Activated T-helper 2 cell treated with anti-CD3 and anti-CD28 coated beads, Interferon-gamma antibody, Interleukin-2, Interleukin-4, amounts not matched to agents 10 μg/mL and 5 μg/mL and 100 μg/mL, durations not matched to agents 14 hours and 24 hours and 36 hours (primary cell): ENCODE data around the gene OR10K1. TPM values are rescaled to one million over a fixed set of nuclear protein-coding genes. Genes with fewer than 3 reads are reported as not detected.

Experiments
- DNase-seq: peaks from one replicate; pipeline ENCODE4 v3.0.0; 2021; ENCODE audit warnings: low spot score
- H3K27ac Mint-ChIP-seq: one replicate; pipeline ENCODE4 v1.8.0; 2021; ENCODE audit warnings: mixed read lengths
- H3K27me3 Mint-ChIP-seq: one replicate; pipeline ENCODE4 v1.8.0; 2021; ENCODE audit warnings: low read depth, mixed read lengths
- H3K36me3 Mint-ChIP-seq: one replicate; pipeline ENCODE4 v1.8.0; 2021; ENCODE audit warnings: low read depth, mixed read lengths
- H3K4me1 Mint-ChIP-seq: one replicate; pipeline ENCODE4 v1.8.0; 2021; ENCODE audit warnings: low read depth, mixed read lengths
- H3K4me3 Mint-ChIP-seq: one replicate; pipeline ENCODE4 v1.8.0; 2021; ENCODE audit warnings: low read depth, mild to moderate bottlenecking, moderate library complexity, mixed read lengths
- H3K9me3 Mint-ChIP-seq: one replicate; pipeline ENCODE4 v1.8.0; 2021; ENCODE audit warnings: mixed read lengths
- intact Hi-C: fragments of 100-400 bp; cut with micrococcal nuclease; formaldehyde crosslinking; loops from one replicate; pipeline ENCODE4 v1.15.1; 2023
- total RNA-seq: library from RNA; stranded (reverse); gene quantifications from 2 replicates; pipeline ENCODE4 v1.2.3, GENCODE V29; 2022

OR10K1 gene
- total RNA-seq, 1 donor from 2014 or later = not detected

DNA sequence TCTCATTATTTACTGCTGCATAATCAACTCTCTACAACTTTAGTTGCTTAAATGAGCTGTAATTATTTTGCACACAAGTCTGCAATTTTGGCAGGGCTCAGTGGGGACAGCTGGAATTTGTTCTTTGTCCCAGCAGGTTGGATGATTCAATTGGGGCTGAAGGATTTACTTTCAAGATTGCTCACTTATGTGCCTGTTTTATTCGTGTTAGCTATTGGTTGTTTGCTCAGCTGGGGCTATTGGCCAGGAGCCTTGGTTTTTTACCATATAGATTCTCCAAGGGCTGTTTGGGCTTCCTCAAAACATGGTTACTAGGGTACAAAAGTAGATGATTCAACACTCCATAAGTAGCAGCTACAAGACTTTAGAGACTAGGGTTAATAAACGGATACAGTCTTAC lies 23.8 kb downstream of the OR10K1 start:
- no peak overlapping the region for H3K27ac Mint-ChIP-seq
- H3K4me3 Mint-ChIP-seq = no peak overlapping the region
- H3K27me3 Mint-ChIP-seq = peaks cover 6% of the 10 kb centered on the region
- DNase-seq = no peak
- no peaks in the 10 kb centered on the region for H3K9me3 Mint-ChIP-seq
- H3K36me3 Mint-ChIP-seq = no peaks in the 10 kb centered on the region
- H3K4me1 Mint-ChIP-seq = no peaks in the 10 kb centered on the region
- intact Hi-C loops = no loop called here

DNA sequence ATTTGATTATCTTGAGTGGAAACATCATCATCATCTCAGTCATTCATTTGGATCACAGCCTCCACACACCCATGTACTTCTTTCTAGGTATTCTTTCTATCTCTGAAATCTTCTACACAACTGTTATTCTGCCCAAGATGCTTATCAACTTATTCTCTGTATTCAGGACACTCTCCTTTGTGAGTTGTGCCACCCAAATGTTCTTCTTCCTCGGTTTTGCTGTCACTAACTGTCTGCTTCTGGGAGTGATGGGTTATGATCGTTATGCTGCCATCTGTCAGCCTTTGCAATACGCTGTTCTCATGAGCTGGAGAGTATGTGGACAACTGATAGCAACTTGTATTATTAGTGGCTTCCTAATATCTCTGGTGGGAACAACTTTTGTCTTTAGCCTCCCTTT lies 29.7 kb downstream of the OR10K1 start:
- no peaks in the 10 kb centered on the region for H3K4me1 Mint-ChIP-seq
- no peaks in the 10 kb centered on the region for H3K36me3 Mint-ChIP-seq
- no peaks in the 10 kb centered on the region for H3K9me3 Mint-ChIP-seq

DNA sequence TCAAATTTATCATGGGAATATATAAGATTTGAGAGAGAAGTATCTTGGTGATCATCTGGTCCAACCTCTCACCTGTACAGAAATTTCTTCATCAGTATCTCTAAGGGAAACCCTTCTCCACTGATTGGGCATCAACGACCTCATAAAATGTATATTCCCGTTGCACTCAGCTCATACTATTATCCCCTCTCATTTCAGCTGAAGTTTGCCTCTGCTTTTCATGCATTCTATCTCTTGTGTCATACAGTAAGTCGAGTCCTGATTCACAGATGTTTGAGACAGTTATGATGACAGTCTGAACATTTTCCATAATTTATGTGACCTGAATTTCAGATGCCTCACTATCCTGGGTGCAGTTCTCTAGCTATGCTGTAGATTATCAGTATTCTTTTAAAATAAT lies 31.4 kb downstream of the OR10K1 start:
- Mint-ChIP-seq H3K36me3 (no peaks in the 10 kb centered on the region), H3K27ac (no peak overlapping the region), H3K27me3 (peaks cover 11% of the 10 kb centered on the region), H3K4me3 (no peak overlapping the region), H3K4me1 (no peaks in the 10 kb centered on the region), H3K9me3 (no peaks in the 10 kb centered on the region)
- intact Hi-C loops = loop anchor here (10.0 kb wide), 1 partner anchor 288 kb away; no protein-coding TSS in a partner anchor
- no peak for DNase-seq

More for the DNA sequence above, 29.7 kb downstream of the OR10K1 start:
- intact Hi-C loops = loop anchor here (10.0 kb wide), 1 partner anchor 287 kb away; no protein-coding TSS in a partner anchor
- DNase-seq = no peak
- Mint-ChIP-seq H3K4me3 (no peak overlapping the region), H3K27me3 (peaks cover 14% of the 10 kb centered on the region), H3K27ac (no peak overlapping the region)

DNA sequence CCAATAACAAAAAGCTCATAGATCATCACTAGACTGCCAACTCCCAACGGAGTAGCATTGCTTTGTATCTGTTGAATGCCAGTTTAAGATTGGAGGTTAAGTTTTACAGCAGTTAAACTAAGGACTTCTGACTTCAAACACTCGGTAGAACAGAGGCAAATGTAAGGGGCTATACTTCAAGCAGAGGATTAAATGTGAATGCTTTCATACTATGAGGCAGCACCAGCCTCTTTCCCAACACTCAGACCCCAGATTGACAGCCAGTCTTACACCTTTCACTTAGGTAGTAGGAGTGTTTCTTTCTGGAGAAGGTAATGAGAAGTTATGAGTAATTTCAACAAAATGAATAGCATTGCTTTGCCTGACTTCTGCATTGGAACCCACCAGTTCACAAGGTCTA lies 33.2 kb downstream of the OR10K1 start:
- H3K4me1 Mint-ChIP-seq = no peaks in the 10 kb centered on the region
- no peaks in the 10 kb centered on the region for H3K9me3 Mint-ChIP-seq
- peaks cover 11% of the 10 kb centered on the region for H3K27me3 Mint-ChIP-seq
- intact Hi-C loops = loop anchor here (10.0 kb wide), 1 partner anchor 290 kb away; no protein-coding TSS in a partner anchor
- H3K27ac Mint-ChIP-seq = no peak overlapping the region
- H3K36me3 Mint-ChIP-seq = no peaks in the 10 kb centered on the region
- no peak overlapping the region for H3K4me3 Mint-ChIP-seq
- no peak for DNase-seq

DNA sequence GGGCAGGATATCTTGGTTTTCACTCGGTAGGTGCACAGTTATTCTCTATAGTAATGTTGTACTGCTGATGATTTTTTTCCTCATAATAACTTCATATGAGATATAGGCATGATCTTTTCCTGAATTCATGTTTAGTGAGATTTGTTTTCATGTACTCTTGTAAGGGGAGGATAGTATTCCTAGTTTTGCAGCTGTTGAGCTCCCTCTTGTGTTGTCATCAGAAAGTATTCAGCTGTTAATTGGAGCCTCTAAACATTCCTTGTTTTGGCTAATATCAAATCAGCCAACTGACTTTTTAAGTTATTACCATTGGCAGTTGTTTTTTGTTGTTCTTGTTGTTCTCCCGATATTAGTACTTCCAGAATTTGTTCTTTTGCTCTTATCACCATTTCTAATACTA lies 34.7 kb downstream of the OR10K1 start:
- no peaks in the 10 kb centered on the region for H3K36me3 Mint-ChIP-seq
- intact Hi-C loops = loop anchor here (10.0 kb wide), 1 partner anchor 292 kb away; no protein-coding TSS in a partner anchor
- no peak for DNase-seq
- H3K27ac Mint-ChIP-seq = no peak overlapping the region
- no peak overlapping the region for H3K4me3 Mint-ChIP-seq
- no peaks in the 10 kb centered on the region for H3K4me1 Mint-ChIP-seq
- H3K27me3 Mint-ChIP-seq = peaks cover 11% of the 10 kb centered on the region
- H3K9me3 Mint-ChIP-seq = no peaks in the 10 kb centered on the region

DNA sequence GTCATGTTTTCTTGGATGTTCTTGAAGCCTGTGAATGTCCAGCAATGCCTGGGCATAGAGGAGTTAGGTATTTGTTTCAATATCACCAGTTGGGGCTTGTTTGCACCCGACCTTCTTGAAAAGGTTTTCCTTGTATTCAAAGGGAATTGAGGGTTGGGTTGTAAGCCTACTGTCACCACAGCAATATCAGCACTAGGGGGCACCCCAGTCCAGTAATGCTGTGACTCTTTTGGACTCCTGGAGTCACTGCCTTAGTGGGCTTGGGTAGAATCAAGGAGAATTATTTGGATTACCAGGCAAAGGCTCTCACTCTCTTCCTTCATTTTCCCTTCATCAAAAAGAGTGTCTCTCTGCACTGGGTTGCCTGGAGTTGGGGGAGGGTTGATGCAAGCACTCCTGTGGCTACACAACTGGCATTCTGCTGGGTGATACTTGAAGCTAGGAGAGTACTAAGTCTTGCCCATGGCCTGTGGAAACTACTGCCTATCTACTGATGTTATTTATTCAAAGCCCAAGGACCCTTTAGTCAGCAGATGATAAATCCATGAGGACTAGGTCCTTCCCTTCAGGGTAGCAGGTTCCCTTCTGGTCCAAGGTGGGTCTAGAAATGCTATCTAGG lies 44.8 kb downstream of the OR10K1 start:
- intact Hi-C loops = loop anchor here (1.0 kb wide), 1 partner anchor 492 kb away; no protein-coding TSS in a partner anchor
- no peaks in the 10 kb centered on the region for H3K9me3 Mint-ChIP-seq
- peak; percentile 17 for DNase-seq
- H3K4me1 Mint-ChIP-seq = no peaks in the 10 kb centered on the region
- H3K4me3 Mint-ChIP-seq = no peak overlapping the region
- peaks cover 35% of the 10 kb centered on the region for H3K27me3 Mint-ChIP-seq
- no peaks in the 10 kb centered on the region for H3K36me3 Mint-ChIP-seq
- no peak overlapping the region for H3K27ac Mint-ChIP-seq

DNA sequence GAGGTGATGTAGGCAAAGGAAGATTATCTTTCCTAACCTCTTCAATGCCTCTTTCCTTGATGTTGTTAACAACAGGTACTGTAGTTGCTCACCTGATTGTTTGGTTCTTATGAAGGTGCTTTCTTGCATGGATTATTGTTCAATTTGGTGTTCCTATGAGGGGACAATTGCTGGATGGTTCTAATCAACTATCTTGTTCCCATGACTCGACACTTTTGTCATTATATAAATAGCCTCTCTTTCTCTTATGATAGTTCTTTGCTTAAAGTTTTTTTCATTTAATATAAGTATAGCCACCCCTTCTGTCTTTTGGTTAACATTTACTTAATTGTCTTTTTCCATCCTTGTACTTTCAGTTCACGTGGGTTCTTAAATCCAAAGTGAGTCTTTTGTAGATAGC lies 45.9 kb downstream of the OR10K1 start:
- Mint-ChIP-seq H3K36me3 (no peaks in the 10 kb centered on the region), H3K4me1 (no peaks in the 10 kb centered on the region), H3K9me3 (no peaks in the 10 kb centered on the region), H3K27ac (no peak overlapping the region), H3K27me3 (peaks cover 35% of the 10 kb centered on the region), H3K4me3 (no peak overlapping the region)
- intact Hi-C loops = loop anchor here (1.0 kb wide), 1 partner anchor 565 kb away; no protein-coding TSS in a partner anchor
- DNase-seq = no peak

DNA sequence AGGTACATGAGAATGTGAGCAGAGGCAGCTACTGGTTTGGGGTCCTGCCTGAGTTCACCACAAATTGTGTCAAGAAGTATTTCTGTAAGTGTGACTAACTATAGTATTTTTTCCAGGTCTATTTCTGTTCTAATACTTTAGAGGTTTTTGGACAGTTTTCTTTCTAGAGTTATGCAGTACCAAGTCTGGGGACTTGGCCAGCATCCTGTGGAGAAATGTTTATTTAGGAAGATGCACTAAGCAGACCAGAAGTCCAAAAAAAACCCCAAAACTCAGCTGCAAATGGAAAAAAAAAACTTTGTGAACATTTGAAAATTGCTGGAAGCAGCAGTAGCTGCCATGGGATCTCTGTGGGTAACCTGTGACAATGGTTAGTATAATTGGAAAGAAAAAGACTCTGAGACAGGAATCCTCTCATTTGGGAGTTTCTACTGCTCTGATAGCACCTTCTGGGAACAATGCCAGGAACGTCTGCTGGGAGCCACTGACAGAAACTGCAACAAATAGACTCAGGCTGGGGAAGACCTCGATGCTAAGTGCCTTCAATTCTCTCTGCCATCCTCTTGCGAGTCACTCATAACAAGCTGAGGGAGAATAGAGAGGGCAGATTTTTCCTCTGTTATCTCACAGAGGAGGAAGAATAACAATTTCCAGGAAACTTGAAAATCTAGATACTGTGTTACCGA lies 48.0 kb downstream of the OR10K1 start:
- H3K4me1 Mint-ChIP-seq = no peaks in the 10 kb centered on the region
- H3K4me3 Mint-ChIP-seq = no peak overlapping the region
- no peak overlapping the region for H3K27ac Mint-ChIP-seq
- intact Hi-C loops = no loop called here
- H3K27me3 Mint-ChIP-seq = peaks cover 26% of the 10 kb centered on the region
- no peaks in the 10 kb centered on the region for H3K9me3 Mint-ChIP-seq
- DNase-seq = no peak
- no peaks in the 10 kb centered on the region for H3K36me3 Mint-ChIP-seq

DNA sequence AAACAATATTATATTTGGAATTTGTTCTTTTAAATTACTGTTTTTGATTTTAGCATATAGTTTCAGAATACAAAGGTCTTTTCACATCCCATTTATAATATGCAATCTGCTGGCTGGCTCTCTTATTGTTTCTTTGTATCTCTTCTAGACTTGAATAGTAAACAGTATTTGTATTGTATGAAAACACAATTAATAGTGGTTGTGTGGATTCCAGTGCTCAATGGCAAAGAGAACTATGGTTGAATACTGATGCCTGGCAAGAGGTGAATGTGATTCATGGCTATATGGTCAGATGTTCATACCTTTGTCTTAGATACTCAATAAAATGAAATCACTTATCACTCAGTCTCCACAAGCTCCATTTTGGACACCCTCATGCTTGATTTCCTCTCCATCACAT lies 55.3 kb downstream of the OR10K1 start:
- no peaks in the 10 kb centered on the region for H3K4me1 Mint-ChIP-seq
- no peaks in the 10 kb centered on the region for H3K9me3 Mint-ChIP-seq
- H3K27me3 Mint-ChIP-seq = no peaks in the 10 kb centered on the region
- no peak overlapping the region for H3K4me3 Mint-ChIP-seq
- H3K36me3 Mint-ChIP-seq = no peaks in the 10 kb centered on the region
- DNase-seq = no peak
- intact Hi-C loops = no loop called here
- H3K27ac Mint-ChIP-seq = no peak overlapping the region

Other genes starting within 250 kb of the OR10K1 start
- gene CD1A, start 207.4 kb upstream of the OR10K1 start, total RNA-seq = not detected in 2 replicates
- gene CD1C, start 171.9 kb upstream of the OR10K1 start, total RNA-seq = 0.46 TPM in 1 of 2 replicates, not detected in the other
- gene CD1B, start 130.3 kb upstream of the OR10K1 start, total RNA-seq = not detected in 2 replicates
- gene CD1E, start 107.9 kb upstream of the OR10K1 start, total RNA-seq = not detected in 2 replicates
- not detected in 2 replicates for gene OR10T2, start 62.4 kb upstream of the OR10K1 start, total RNA-seq
- gene OR10K2, start 35.6 kb upstream of the OR10K1 start, total RNA-seq = not detected in 2 replicates
- gene OR10R2, start 10.4 kb downstream of the OR10K1 start, total RNA-seq = not detected in 2 replicates
- gene OR6Y1, start 92.6 kb downstream of the OR10K1 start, total RNA-seq = not detected in 2 replicates
- not detected in 2 replicates for gene OR6P1, start 108.7 kb downstream of the OR10K1 start, total RNA-seq
- not detected in 2 replicates for gene OR10X1, start 118.1 kb downstream of the OR10K1 start, total RNA-seq
- not detected in 2 replicates for gene OR10Z1, start 143.4 kb downstream of the OR10K1 start, total RNA-seq
- gene SPTA1, start 224.9 kb downstream of the OR10K1 start, total RNA-seq = 0.02 and 0.30 TPM in 2 replicates
- gene OR6K2, start 238.8 kb downstream of the OR10K1 start, total RNA-seq = not detected in 2 replicates